ENCODE measurements around the gene MMADHC. TPM values are rescaled to one million over a fixed set of nuclear protein-coding genes. Genes with fewer than 3 reads are reported as not detected.

The MMADHC gene
- polyA plus RNA-seq, 3 donors = 20.5 to 119 (median 97.9) TPM

- H3K79me2 ChIP-seq (ENCODE audit: insufficient read depth, low read length) = no peaks in the 10 kb centered on the region
- H3K9ac ChIP-seq (ENCODE audit: insufficient read depth, low read length, poor library complexity, severe bottlenecking) = no peak overlapping the region
- Mint-ChIP-seq H3K4me3 (no peak overlapping the region), H3K27ac (no peak overlapping the region), H3K9me3 (peaks cover 0 to 11% (median 3%) of the 10 kb centered on the region in 7 donors), H3K36me3 (no peaks in the 10 kb centered on the region), H3K4me1 (no peaks in the 10 kb centered on the region), H3K27me3 (ENCODE audit: low read depth in 3 of 3) (peaks cover 0 to 2% (median 1%) of the 10 kb centered on the region in 3 donors)
- no peaks in the 10 kb centered on the region for H3K36me3 ChIP-seq (replicated peaks in 1 of 2; ENCODE audit: control insufficient read depth in 1 of 2, insufficient read depth in 2 of 2, low read length in 2 of 2)
- peaks cover 0 to 8% of the 10 kb centered on the region in 2 donors for H3K9me3 ChIP-seq (replicated peaks in 1 of 2; ENCODE audit: control insufficient read depth in 1 of 2, insufficient read depth in 1 of 2, low read length in 2 of 2)
- DNase-seq = no peak
- no peak overlapping the region for H3K27ac ChIP-seq (ENCODE audit: low read depth in 1 of 2, low read length in 2 of 2)
- H3K27me3 ChIP-seq (ENCODE audit: control insufficient read depth in 2 of 2, insufficient read depth in 2 of 2, low read length in 2 of 2) = no peaks in the 10 kb centered on the region
- H4K20me1 ChIP-seq (ENCODE audit: insufficient read depth, low read length) = no peaks in the 10 kb centered on the region
- H2AFZ ChIP-seq (ENCODE audit: insufficient read depth, low read depth, low read length, poor library complexity, severe bottlenecking) = no peak overlapping the region
- H3K4me3 ChIP-seq (replicated peaks in 1 of 3; ENCODE audit: low read depth in 2 of 3, low read length in 3 of 3) = no peak overlapping the region
- 92% methylated on average over 8 of the region's 9 CpGs for WGBS (ENCODE audit: insufficient coverage)
- TF ChIP-seq CTCF (IDR thresholded peaks at IDR 0.05) = no peak
- no peak overlapping the region for H3K4me2 ChIP-seq (replicated peaks; ENCODE audit: extremely low read depth, low read length, poor library complexity, severe bottlenecking)
- no peaks in the 10 kb centered on the region for H3K4me1 ChIP-seq (ENCODE audit: control insufficient read depth in 1 of 2, insufficient read depth in 2 of 2, low read length in 2 of 2)
- intact Hi-C loops (cut with micrococcal nuclease) = no loop called here
Measured at GRCh38 chr2:149525323-149525722, 62.3 kb downstream of the MMADHC start.

Small RNAs within 50 kb of the gene (small RNA-seq; reads per million reads assigned to genes)
- not detected for gene RNU6-601P (ENCODE audit: insufficient read length, low read depth)
